Pancreas (tissue), 10 donors: ENCODE results near the gene PPP1R37. TPM values are rescaled to one million over a fixed set of nuclear protein-coding genes. Genes with fewer than 3 reads are reported as not detected.

Experiments used
- ATAC-seq, 4 donors: fragments of 200-7000 bp; cut with Tn5 transposase; one replicate each; pipeline versions ENCODE4 v1.8.0 to v1.9.1; 2020; ENCODE audit warnings: mild to moderate bottlenecking in 4 of 4, moderate library complexity in 4 of 4
- DNase-seq, 6 donors: peaks; one replicate each; pipeline ENCODE4 v3.0.0-alpha.2; 2020
- FAIRE-seq: peaks from 2 replicates; lab custom pipeline; 2012; peaks lifted over from hg19 to GRCh38; lab: Jason Lieb, UNC
- H3K27ac ChIP-seq, 4 donors: fragments of 200-600 bp; sonication (generic); 1 replicate in 3 of 4; 2 replicates in 1 of 4; pipeline versions ENCODE4 v1.5.0 to v1.8.0; 2020
- H3K27me3 ChIP-seq, 4 donors: fragments of 200-600 bp; one replicate each; pipeline ENCODE4 v1.8.0; 2021
- H3K36me3 ChIP-seq, 3 donors: fragments of 200-600 bp; sonication (generic) in 1 of 3; one replicate each; pipeline versions ENCODE4 v1.5.0 to v1.8.0; 2020 to 2021
- H3K4me1 ChIP-seq, 3 donors: fragments of 200-600 bp; one replicate each; pipeline ENCODE4 v1.8.0; 2021
- H3K4me3 ChIP-seq, 4 donors: fragments of 200-600 bp; sonication (generic) in 2 of 4; one replicate each; pipeline versions ENCODE4 v1.5.0 to v1.8.0; 2020 to 2021
- H3K9me3 ChIP-seq, 4 donors: fragments of 200-600 bp; one replicate each; pipeline ENCODE4 v1.8.0; 2021
- CTCF ChIP-seq, 4 donors: fragments of 200-600 bp; sonication (generic) in 3 of 4; IDR thresholded peaks; one replicate each; pipeline versions ENCODE4 v1.5.0 to v1.8.0; 2021; ENCODE audit warnings: antibody characterized with exemption in 4 of 4
- WGBS, 2 donors: extraction: QIAGEN DNeasy Blood & Tissue Kit; methylation state at CpG; one replicate each; pipeline ENCODE4 v1.1.7; 2013; 5-methylcytosine and 5-hydroxymethylcytosine counted together
- intact Hi-C, 3 donors: fragments of 100-400 bp; cut with DNase I; formaldehyde crosslinking; loops; one replicate each; pipeline versions ENCODE4 v1.11.1 to v1.14.2; 2022
- polyA plus RNA-seq, 2 donors: library from polyadenylated mRNA; stranded (reverse); fragments of 200-250 nt; gene quantifications; one replicate each; pipeline ENCODE4 v1.2.3, GENCODE V29; 2013
- total RNA-seq, 6 donors: library from RNA; stranded (reverse); fragmentation: NEBNext Ultra II Directional in 4 of 6; extraction: Animal tissue kit (Norgen Biotek cat#: 25700) in 4 of 6; gene quantifications; one replicate each; pipeline versions ENCODE4 v1.2.1 to v1.2.4, GENCODE V29; 2021 to 2023
- donor health status: healthy with polysubstance abuse.
- donor health status: DM: no; HTN: no; CAD: no; lungs with moderate emphysema.
- donor health status: DM: no; HTN: no; CAD: no.
- donor health status: control.
- donor health status: control.
- donor health status: Bipolar disorder and iron deficiency.
- donor health status: DM: yes; HTN: yes; CAD: no.
- donor health status: DM: no; HTN: no; CAD: no.
- donor health status: DM: no; HTN: no; CAD: no.
- donor health status: DM: yes; HTN: yes; CAD: no.

PPP1R37 gene
- total and polyA plus RNA-seq, 8 donors: 13.0 to 57.4 (median 15.3) TPM

GRCh38 chr19:45110851-45111266 is 17.9 kb downstream of the PPP1R37 start:
- no peak overlapping the region for H3K4me3 ChIP-seq
- ATAC-seq (no peak), FAIRE-seq (no peak), DNase-seq (no peak)
- no peaks in the 10 kb centered on the region for H3K9me3 ChIP-seq
- intact Hi-C loops: no loop called here
- H3K36me3 ChIP-seq: no peaks in the 10 kb centered on the region
- no peaks in the 10 kb centered on the region for H3K27me3 ChIP-seq
- 82 to 83% methylated on average over 5 of the region's 5 CpGs for WGBS, 2 donors
- H3K27ac ChIP-seq: no peak overlapping the region
- TF ChIP-seq CTCF (IDR thresholded peaks at IDR 0.05): no peak
- H3K4me1 ChIP-seq: peaks cover 0 to 9% (median 7%) of the 10 kb centered on the region in 3 donors

DNA sequence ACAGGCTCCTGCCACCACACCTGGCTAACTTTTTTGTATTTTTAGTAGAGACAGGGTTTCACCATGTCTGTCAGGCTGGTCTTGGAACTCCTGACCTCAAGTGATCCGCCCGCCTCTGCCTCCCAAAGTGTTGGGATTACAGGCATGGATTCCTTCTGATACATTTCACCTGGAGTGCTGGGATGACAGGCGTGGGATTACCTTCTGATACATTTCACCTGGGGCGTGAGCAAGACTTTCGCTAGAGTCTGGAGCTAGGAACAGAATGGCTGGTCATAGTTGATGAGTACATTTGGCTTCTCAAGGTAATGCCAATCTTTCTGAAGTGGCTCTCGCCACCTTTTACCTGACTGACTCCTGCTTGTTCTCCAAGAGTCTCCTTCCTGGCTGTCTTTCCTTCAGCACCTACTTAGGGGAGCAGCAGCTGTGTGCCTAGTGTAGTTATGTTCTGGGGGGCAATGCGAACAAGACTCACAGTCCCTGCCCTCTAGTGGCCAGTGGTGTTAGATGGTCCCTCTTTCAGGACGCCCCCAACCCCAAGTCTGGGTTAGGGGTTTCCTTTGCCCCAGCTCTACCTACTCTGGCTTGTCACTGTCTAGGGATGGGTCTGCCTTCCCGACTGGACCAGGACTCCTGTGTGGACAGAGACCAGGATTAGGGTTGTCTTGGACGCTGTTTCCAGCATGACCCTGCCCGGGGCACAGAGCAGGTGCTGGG is 19.3 kb downstream of the PPP1R37 start:
- Histone ChIP-seq H3K36me3 (no peaks in the 10 kb centered on the region), H3K27me3 (no peaks in the 10 kb centered on the region), H3K4me3 (no peak overlapping the region), H3K4me1 (peaks cover 0 to 11% (median 7%) of the 10 kb centered on the region in 3 donors), H3K27ac (no peak overlapping the region), H3K9me3 (no peaks in the 10 kb centered on the region)
- FAIRE-seq: no peak
- 87 to 91% methylated on average over 11 of the region's 11 CpGs for WGBS, 2 donors
- DNase-seq: no peak
- no peak for ATAC-seq
- intact Hi-C loops: no loop called here
- no peak for TF ChIP-seq CTCF (IDR thresholded peaks at IDR 0.05)

DNA sequence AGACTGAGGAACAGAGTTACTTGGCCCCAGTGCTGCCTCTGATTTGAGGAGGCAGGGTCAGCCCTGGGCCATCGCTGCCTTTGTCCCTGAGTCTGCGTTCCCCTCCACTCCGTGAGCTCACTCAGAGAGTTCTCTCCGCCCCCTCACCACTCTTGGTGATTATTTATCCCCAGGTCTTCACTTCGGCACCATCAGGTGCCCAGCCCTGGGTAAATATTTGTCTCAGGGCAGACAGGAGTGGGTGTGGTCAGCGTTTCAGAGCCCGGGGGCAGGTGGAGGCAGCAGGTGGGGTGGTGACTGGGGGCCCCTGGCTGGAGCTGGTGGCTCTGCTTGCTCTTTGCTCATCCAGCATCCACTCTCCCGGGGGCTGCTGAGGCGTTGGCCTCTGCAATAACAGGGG is 20.6 kb downstream of the PPP1R37 start:
- TF ChIP-seq CTCF (IDR thresholded peaks at IDR 0.05): no peak
- DNase-seq (no peak), ATAC-seq (peak; percentile 54 to 86 (median 82)), FAIRE-seq (no peak)
- H3K27me3 ChIP-seq: no peaks in the 10 kb centered on the region
- no peaks in the 10 kb centered on the region for H3K36me3 ChIP-seq
- H3K27ac ChIP-seq: peak overlapping the region in 1 of 4 donors; percentile 28
- 29 to 30% methylated on average over 9 of the region's 9 CpGs for WGBS, 2 donors
- peaks cover 0 to 16% (median 15%) of the 10 kb centered on the region in 3 donors for H3K4me1 ChIP-seq
- H3K9me3 ChIP-seq: no peaks in the 10 kb centered on the region
- intact Hi-C loops: no loop called here
- no peak overlapping the region for H3K4me3 ChIP-seq

DNA sequence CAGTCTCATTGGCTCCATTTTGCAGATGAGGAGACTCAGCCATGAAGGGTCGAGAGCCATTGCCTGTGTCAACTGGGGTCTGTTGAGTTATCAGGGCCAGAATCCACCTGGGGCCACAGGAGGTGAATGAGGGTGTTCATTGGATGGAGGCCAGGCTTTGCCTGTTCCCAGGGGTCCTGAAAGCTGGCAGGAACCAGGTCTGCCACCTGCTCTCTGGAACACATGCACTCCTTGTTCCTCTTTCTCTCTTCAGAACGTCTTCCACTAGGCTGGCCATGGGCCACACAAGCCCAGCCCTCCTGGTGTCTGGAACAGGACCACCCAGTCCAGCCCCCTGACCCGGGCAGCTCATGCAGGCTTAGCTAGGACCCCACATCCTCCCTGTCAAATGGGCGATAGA is 21.1 kb downstream of the PPP1R37 start:
- Histone ChIP-seq H3K4me1 (peaks cover 0 to 16% (median 15%) of the 10 kb centered on the region in 3 donors), H3K36me3 (no peaks in the 10 kb centered on the region), H3K9me3 (no peaks in the 10 kb centered on the region), H3K27me3 (no peaks in the 10 kb centered on the region), H3K4me3 (no peak overlapping the region), H3K27ac (peak overlapping the region in 1 of 4 donors; percentile 28)
- ATAC-seq (no peak), FAIRE-seq (no peak), DNase-seq (no peak)
- no peak for TF ChIP-seq CTCF (IDR thresholded peaks at IDR 0.05)
- 89% methylated on average over 4 of the region's 4 CpGs for whole genome bisulfite sequencing, 2 donors
- intact Hi-C loops: no loop called here
